Measurements from ENCODE around the gene C1orf35. TPM values are rescaled to one million over a fixed set of nuclear protein-coding genes. Genes with fewer than 3 reads are reported as not detected.

The C1orf35 gene
- total RNA-seq, 1 experiment from 2014 or later: 24.9 TPM

GRCh38 chr1:228105996-228106799 is 3.1 kb upstream of the C1orf35 start:
- H3K36me3 ChIP-seq (ENCODE audit: control insufficient read depth, insufficient read depth, low read length): peaks cover 5% of the 10 kb centered on the region; the same call in 1 of the 2 replicates
- DNase-seq (ENCODE audit: low read depth, low spot score) (no peak), ATAC-seq (no peak)
- TF ChIP-seq, protein P1, sequence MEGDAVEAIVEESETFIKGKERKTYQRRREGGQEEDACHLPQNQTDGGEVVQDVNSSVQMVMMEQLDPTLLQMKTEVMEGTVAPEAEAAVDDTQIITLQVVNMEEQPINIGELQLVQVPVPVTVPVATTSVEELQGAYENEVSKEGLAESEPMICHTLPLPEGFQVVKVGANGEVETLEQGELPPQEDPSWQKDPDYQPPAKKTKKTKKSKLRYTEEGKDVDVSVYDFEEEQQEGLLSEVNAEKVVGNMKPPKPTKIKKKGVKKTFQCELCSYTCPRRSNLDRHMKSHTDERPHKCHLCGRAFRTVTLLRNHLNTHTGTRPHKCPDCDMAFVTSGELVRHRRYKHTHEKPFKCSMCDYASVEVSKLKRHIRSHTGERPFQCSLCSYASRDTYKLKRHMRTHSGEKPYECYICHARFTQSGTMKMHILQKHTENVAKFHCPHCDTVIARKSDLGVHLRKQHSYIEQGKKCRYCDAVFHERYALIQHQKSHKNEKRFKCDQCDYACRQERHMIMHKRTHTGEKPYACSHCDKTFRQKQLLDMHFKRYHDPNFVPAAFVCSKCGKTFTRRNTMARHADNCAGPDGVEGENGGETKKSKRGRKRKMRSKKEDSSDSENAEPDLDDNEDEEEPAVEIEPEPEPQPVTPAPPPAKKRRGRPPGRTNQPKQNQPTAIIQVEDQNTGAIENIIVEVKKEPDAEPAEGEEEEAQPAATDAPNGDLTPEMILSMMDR (IDR thresholded peaks at IDR 0.05): no peak
- TF ChIP-seq SIN3A (IDR thresholded peaks at IDR 0.05; ENCODE audit: borderline replicate concordance, insufficient read depth, low read depth, low read length) (no peak), POLR2AphosphoS5 (IDR thresholded peaks at IDR 0.05; ENCODE audit: low read depth, low read length) (no peak), TCF7L2 (IDR thresholded peaks at IDR 0.05; ENCODE audit: low read depth, low read length) (no peak)
- TF ChIP-seq, protein P2, sequence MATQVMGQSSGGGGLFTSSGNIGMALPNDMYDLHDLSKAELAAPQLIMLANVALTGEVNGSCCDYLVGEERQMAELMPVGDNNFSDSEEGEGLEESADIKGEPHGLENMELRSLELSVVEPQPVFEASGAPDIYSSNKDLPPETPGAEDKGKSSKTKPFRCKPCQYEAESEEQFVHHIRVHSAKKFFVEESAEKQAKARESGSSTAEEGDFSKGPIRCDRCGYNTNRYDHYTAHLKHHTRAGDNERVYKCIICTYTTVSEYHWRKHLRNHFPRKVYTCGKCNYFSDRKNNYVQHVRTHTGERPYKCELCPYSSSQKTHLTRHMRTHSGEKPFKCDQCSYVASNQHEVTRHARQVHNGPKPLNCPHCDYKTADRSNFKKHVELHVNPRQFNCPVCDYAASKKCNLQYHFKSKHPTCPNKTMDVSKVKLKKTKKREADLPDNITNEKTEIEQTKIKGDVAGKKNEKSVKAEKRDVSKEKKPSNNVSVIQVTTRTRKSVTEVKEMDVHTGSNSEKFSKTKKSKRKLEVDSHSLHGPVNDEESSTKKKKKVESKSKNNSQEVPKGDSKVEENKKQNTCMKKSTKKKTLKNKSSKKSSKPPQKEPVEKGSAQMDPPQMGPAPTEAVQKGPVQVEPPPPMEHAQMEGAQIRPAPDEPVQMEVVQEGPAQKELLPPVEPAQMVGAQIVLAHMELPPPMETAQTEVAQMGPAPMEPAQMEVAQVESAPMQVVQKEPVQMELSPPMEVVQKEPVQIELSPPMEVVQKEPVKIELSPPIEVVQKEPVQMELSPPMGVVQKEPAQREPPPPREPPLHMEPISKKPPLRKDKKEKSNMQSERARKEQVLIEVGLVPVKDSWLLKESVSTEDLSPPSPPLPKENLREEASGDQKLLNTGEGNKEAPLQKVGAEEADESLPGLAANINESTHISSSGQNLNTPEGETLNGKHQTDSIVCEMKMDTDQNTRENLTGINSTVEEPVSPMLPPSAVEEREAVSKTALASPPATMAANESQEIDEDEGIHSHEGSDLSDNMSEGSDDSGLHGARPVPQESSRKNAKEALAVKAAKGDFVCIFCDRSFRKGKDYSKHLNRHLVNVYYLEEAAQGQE (IDR thresholded peaks at IDR 0.05; ENCODE audit: insufficient read depth in 1 of 2, low read depth in 2 of 2, low read length in 1 of 2): no peak
- ChIA-PET POLR2A (interaction anchor here (0.6 kb wide), 1 partner anchor 60 kb away, joined by 3 read pairs; no protein-coding TSS in a partner anchor), CTCF (interaction anchor here (0.5 to 0.9 kb wide), 2 partner anchors 32 to 59 kb away, joined by 3 to 8 read pairs; partner anchors contain the start of gene IBA57)
- H3K4me3 ChIP-seq (ENCODE audit: low read depth in 2 of 2, low read length in 2 of 2): no peak overlapping the region
- H3K4me1 ChIP-seq (ENCODE audit: control insufficient read depth, insufficient read depth, low read length): peaks cover 21% of the 10 kb centered on the region
- H3K27ac ChIP-seq (ENCODE audit: low read length): no peak overlapping the region
- H3K27me3 ChIP-seq (ENCODE audit: control insufficient read depth, insufficient read depth, low read length): no peaks in the 10 kb centered on the region
- BruUV-seq (replicated peaks): no TSS peak
- in situ Hi-C loops (cut with HindIII; ENCODE audit: low pct_unique_long_range_greater_than_20kb, low sequenced_read_pairs): no loop called here
- H3K9me3 ChIP-seq (ENCODE audit: control insufficient read depth, insufficient read depth, low read depth, low read length): no peaks in the 10 kb centered on the region
- intact Hi-C loops (cut with micrococcal nuclease; ENCODE audit: unreplicated experiment): no loop called here

DNA sequence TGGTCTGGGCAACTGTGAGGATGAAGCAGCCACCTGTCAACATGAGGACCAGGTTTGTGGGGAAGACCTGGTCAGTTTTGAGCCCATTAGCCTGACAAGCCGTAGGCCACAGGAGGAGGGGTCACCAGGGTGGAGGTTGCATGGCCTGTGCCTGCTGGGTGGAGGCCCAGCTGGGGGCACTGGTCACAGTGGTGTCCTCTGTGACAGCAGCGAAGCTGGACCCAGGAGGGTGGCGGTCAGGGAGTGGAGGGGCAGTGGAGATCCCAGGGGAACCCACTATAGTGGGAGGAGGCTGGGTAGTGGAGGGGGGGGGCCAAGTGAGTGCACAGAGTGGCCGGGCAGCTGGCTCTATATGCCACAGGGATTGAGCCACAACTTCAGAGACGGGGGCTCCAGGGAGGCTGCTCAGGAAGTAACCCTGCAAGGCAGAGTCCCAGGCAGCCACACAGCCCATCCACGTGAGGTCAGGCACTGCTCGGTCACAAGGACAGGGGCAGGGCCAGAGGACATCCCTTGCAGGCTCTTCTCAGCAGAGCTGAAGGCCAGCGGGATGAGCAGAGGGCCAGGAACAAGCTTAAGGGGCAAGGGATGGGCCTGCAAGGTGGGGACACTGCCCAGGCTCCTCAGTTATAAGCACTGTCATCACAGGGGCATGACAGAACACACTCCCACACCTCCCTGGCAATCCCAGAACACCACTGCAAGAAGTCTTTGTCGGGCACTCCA is 2.3 kb upstream of the C1orf35 start:
- no peaks in the 10 kb centered on the region for H3K9me3 ChIP-seq (ENCODE audit: control insufficient read depth, insufficient read depth, low read depth, low read length)
- TF ChIP-seq SIN3A (IDR thresholded peaks at IDR 0.05; ENCODE audit: borderline replicate concordance, insufficient read depth, low read depth, low read length) (no peak), POLR2AphosphoS5 (IDR thresholded peaks at IDR 0.05; ENCODE audit: low read depth, low read length) (no peak), TCF7L2 (IDR thresholded peaks at IDR 0.05; ENCODE audit: low read depth, low read length) (no peak)
- TF ChIP-seq, protein P1 (IDR thresholded peaks at IDR 0.05): no peak
- TF ChIP-seq, protein P2 (IDR thresholded peaks at IDR 0.05; ENCODE audit: insufficient read depth in 1 of 2, low read depth in 2 of 2, low read length in 1 of 2): no peak
- CTCF ChIA-PET: interaction anchor here (0.9 kb wide), 1 partner anchor 60 kb away, joined by 3 read pairs; the partner anchor contains the start of gene IBA57
- peaks cover 5% of the 10 kb centered on the region; the same call in 1 of the 2 replicates for H3K36me3 ChIP-seq (ENCODE audit: control insufficient read depth, insufficient read depth, low read length)
- H3K27ac ChIP-seq (ENCODE audit: low read length): no peak overlapping the region
- intact Hi-C loops (cut with micrococcal nuclease; ENCODE audit: unreplicated experiment) (no loop called here), in situ Hi-C loops (cut with HindIII; ENCODE audit: low pct_unique_long_range_greater_than_20kb, low sequenced_read_pairs) (no loop called here)
- POLR2A ChIA-PET: no interaction called here
- no TSS peak for BruUV-seq (replicated peaks)
- H3K27me3 ChIP-seq (ENCODE audit: control insufficient read depth, insufficient read depth, low read length): no peaks in the 10 kb centered on the region
- DNase-seq (ENCODE audit: low read depth, low spot score) (no peak), ATAC-seq (no peak)
- no peak overlapping the region for H3K4me3 ChIP-seq (ENCODE audit: low read depth in 2 of 2, low read length in 2 of 2)
- H3K4me1 ChIP-seq (ENCODE audit: control insufficient read depth, insufficient read depth, low read length): peaks cover 28% of the 10 kb centered on the region
